ENCODE results near the gene TMEM134.

DNA sequence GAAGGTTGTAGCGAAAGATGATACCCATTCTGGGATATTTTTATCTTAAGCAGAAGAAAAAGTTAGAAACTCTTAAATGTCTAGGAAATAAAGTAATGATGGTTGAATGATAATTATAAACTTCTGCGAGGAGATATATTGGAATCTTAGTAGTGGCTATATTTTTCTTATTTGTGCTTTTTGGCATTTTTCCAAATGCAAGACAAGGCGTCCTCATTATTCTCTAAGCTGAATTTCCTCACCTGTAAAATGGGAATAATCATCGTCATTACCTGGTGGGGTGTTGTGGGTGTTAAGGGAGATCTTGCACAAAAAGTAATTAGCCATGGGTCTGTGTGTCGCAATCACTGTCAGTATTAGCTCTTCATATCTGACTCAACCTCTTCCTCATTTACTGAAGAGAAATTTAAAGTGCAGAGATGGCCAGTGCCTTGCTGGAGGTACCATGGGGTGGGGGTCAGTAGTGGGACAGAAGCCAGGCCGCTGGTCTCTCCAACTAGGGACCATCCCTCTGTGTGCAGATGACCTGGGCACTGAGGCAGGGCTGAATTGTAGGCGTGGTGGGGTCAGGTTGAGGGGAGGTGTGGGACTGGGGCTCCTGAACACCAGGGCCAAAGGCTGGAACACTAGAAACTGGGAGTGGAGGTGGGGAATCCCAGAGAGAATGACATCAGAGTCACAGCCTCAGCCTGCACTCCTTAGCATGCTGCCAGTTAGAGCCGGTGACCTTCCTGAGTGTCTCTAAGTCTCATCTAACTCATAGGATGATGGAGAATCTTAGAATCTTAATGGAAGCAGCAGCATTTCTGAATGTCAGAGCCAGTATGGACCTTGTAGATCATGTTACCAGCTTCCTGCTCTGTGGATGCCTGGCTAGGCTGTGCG lies 32.0 kb upstream of the TMEM134 start:
- TF ChIP-seq GATA2 (IDR thresholded peaks at IDR 0.05; ENCODE audit: low read depth, low read length) = no peak
- TF ChIP-seq GATA3 (IDR thresholded peaks at IDR 0.05; ENCODE audit: low read depth, low read length) = no peak

Data from SH-SY5Y (cell line).